Upper lobe of right lung (tissue), 1 donor: ENCODE results near the gene JADE2. TPM values are rescaled to one million over a fixed set of nuclear protein-coding genes. Genes with fewer than 3 reads are reported as not detected.
"Not testable (repeated sequence)": the region's sequence is repeated elsewhere in the genome, so short reads cannot be mapped to it uniquely, and the experiment has no call there.

Experiments
- ATAC-seq: fragments of 200-7000 bp; cut with Tn5 transposase; one replicate; pipeline ENCODE4 v1.9.1; 2020; ENCODE audit warnings: mild to moderate bottlenecking, moderate library complexity
- DNase-seq: peaks from one replicate; pipeline ENCODE4 v3.0.0-alpha.2; 2020
- H3K27ac ChIP-seq: fragments of 200-600 bp; one replicate; pipeline ENCODE4 v1.8.0; 2022
- H3K27me3 ChIP-seq: fragments of 200-600 bp; one replicate; pipeline ENCODE4 v1.8.0; 2022; ENCODE audit warnings: mild to moderate bottlenecking
- H3K36me3 ChIP-seq: fragments of 200-600 bp; one replicate; pipeline ENCODE4 v1.8.0; 2022
- H3K4me1 ChIP-seq: fragments of 200-600 bp; one replicate; pipeline ENCODE4 v1.8.0; 2022
- H3K4me3 ChIP-seq: fragments of 200-600 bp; one replicate; pipeline ENCODE4 v1.8.0; 2022; ENCODE audit warnings: mild to moderate bottlenecking
- H3K9me3 ChIP-seq: fragments of 200-600 bp; one replicate; pipeline ENCODE4 v1.8.0; 2022
- intact Hi-C: fragments of 100-400 bp; cut with DNase I; formaldehyde crosslinking; loops from one replicate; pipeline ENCODE4 v1.11.0; 2022
- total RNA-seq: library from RNA; stranded (reverse); fragmentation: NEBNext Ultra II Directional; extraction: Animal tissue kit (Norgen Biotek cat#: 25700); gene quantifications from one replicate; pipeline ENCODE4 v1.2.1, GENCODE V29; 2021
- TF ChIP-seq, protein P1 (sequence below): fragments of 200-600 bp; IDR thresholded peaks from one replicate; pipeline ENCODE4 v1.8.0; 2022; ENCODE audit warnings: antibody characterized with exemption
- donor health status: DM: no; HTN: yes; CAD: no; lungs with severe emphysema.

JADE2 gene
- total RNA-seq, 1 donor from 2014 or later, result 86.7 TPM

DNA sequence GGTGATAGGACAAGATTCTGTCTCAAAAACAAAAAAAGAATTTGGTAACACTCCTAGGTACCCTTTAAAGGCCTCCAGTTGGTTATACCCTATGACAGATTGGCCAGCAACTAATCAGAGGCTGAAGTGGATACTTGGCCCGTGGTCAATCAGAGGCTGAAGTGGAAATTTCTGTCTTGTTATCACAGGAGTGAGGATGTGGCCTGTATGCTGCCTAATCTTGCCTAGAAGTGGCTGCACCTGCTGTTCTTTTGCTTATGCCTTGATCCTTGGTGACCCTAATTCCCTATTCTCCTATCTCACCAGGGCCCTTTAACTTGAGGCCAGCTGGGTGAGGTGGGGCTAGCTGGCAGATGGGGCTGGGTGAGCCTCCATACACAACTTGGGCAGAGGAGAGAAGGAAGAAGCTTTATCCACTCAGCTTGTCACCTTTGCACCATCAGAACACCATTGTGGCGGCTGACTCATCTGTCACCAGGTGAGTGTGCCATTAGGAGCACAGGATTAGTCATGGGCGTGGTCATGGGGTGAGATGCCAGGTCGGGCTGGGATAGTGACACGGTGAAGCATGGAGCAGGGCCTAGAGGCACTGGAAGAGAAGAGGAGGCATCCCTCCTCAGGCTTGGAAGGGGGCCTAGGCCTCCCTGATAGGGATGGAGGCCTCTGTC is 65.7 kb downstream of the JADE2 start:
- intact Hi-C loops, result no loop called here
- Histone ChIP-seq H3K4me3 (no peak overlapping the region), H3K27me3 (no peaks in the 10 kb centered on the region), H3K9me3 (no peaks in the 10 kb centered on the region), H3K27ac (no peak overlapping the region), H3K36me3 (no peaks in the 10 kb centered on the region), H3K4me1 (peaks cover 5% of the 10 kb centered on the region)
- ATAC-seq (no peak), DNase-seq (no peak)
- TF ChIP-seq, protein P1, sequence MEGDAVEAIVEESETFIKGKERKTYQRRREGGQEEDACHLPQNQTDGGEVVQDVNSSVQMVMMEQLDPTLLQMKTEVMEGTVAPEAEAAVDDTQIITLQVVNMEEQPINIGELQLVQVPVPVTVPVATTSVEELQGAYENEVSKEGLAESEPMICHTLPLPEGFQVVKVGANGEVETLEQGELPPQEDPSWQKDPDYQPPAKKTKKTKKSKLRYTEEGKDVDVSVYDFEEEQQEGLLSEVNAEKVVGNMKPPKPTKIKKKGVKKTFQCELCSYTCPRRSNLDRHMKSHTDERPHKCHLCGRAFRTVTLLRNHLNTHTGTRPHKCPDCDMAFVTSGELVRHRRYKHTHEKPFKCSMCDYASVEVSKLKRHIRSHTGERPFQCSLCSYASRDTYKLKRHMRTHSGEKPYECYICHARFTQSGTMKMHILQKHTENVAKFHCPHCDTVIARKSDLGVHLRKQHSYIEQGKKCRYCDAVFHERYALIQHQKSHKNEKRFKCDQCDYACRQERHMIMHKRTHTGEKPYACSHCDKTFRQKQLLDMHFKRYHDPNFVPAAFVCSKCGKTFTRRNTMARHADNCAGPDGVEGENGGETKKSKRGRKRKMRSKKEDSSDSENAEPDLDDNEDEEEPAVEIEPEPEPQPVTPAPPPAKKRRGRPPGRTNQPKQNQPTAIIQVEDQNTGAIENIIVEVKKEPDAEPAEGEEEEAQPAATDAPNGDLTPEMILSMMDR, result no peak

DNA sequence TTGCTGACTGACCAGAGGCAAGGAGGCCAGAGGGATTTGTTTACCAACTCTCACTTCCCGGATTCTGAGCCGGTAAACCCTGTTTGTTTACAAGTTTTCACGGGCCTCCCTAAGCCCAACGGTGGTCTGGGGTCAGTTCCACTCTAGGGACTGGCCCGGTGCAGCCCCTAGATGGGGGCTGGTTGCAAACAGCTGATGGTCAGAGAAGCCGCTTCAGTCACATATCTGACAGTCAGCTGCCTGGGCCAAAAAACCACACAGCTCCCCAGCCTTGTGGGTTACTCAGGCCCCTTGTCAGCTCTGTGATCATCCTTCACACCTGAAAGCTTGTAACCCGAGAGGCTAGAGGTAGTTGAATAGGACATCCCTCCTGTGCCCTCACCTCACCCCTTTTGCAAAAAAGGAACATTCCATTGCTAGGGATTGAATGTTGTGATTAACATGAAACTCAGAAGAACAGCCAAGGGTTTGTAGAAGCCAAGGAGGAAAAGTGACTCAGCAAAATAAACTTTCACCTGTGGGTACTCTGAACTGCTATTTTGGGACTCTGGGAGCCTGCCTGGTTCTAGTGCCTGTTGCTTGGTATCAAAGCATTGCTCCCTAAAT is 66.8 kb downstream of the JADE2 start:
- Histone ChIP-seq H3K27ac (no peak overlapping the region), H3K36me3 (no peaks in the 10 kb centered on the region), H3K27me3 (no peaks in the 10 kb centered on the region), H3K4me3 (no peak overlapping the region), H3K9me3 (no peaks in the 10 kb centered on the region), H3K4me1 (no peaks in the 10 kb centered on the region)
- DNase-seq, result no peak
- TF ChIP-seq, protein P1, result no peak
- peak; percentile 64 for ATAC-seq
- intact Hi-C loops, result no loop called here

DNA sequence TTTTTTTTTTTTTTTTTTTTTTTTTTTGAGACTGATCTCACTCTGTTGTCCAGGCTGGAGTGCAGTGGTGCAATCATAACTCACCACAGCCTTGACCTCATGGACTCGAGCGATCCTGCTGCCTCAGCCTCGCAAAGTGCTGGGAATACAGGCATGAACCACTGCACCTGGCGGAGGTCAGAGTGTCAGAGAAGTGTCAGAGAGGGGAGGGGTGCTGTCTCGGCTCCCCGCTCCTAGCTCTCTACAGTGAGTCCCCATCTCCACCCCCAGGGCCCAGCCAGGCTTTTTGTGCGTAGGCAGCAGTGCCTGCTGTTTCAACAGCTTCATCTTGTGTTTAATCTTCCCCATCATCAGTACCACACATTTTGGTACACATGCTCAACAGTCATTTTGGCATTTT is 68.9 kb downstream of the JADE2 start:
- Histone ChIP-seq H3K27ac (no peak overlapping the region), H3K36me3 (no peaks in the 10 kb centered on the region), H3K27me3 (no peaks in the 10 kb centered on the region), H3K4me3 (no peak overlapping the region), H3K9me3 (no peaks in the 10 kb centered on the region), H3K4me1 (no peaks in the 10 kb centered on the region)
- ATAC-seq, result no peak
- TF ChIP-seq, protein P1, result no peak
- intact Hi-C loops, result no loop called here
- no peak for DNase-seq

DNA sequence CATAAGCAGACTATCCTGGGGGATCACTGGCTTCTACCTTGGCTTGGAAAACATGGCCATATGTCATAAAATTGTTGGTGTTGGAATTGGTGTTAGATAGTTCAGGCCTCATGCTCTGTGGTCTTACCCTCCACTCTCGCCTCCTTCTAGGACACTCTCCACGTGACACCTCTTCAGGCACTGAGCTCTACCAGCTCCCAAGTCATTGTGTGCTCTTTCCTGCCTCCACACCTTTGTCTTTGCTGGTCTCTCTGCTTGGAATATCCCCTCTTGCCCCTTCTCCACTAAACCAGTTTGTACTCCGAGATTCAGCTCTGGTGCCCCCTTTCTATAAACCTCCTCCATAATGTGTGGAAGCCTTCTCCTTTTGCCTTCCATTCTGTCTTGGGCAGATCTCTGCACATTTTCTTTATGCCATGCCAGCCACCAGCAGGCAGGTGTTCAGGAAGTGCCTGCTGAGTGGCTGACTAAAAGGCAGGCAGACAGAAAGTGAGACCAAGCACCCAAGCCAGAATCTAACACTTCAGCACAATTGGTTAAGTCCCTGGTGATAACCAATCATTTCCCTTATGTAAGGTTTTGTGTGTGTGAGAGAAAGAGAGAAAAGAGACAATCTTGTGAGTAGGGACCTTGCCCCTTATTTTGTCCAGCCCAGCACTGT is 69.5 kb downstream of the JADE2 start:
- Histone ChIP-seq H3K4me3 (no peak overlapping the region), H3K4me1 (no peaks in the 10 kb centered on the region), H3K27me3 (no peaks in the 10 kb centered on the region), H3K9me3 (no peaks in the 10 kb centered on the region), H3K36me3 (no peaks in the 10 kb centered on the region), H3K27ac (no peak overlapping the region)
- ATAC-seq (no peak), DNase-seq (no peak)
- TF ChIP-seq, protein P1, result no peak
- intact Hi-C loops, result no loop called here

DNA sequence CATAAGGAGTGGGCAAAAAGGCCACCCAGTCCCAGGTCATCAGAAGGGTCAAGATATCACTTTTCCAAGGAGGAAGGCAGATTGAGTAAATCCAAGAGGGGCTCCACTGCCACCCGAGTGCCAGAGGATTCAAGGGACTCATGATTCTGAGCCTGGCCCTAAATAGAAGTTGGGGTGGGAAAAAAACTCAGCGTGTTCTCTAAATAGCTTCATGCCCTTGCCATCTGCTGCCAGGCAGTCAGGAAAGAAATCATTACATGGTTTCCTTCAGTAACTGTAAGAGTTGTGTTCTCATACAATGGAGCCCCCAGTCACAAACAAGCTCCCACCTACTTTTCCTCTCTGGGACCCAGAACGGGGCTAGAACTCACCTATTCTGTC is 70.0 kb downstream of the JADE2 start:
- Histone ChIP-seq H3K4me3 (no peak overlapping the region), H3K9me3 (no peaks in the 10 kb centered on the region), H3K4me1 (no peaks in the 10 kb centered on the region), H3K27ac (no peak overlapping the region), H3K36me3 (no peaks in the 10 kb centered on the region), H3K27me3 (no peaks in the 10 kb centered on the region)
- TF ChIP-seq, protein P1, result no peak
- no peak for ATAC-seq
- intact Hi-C loops, result no loop called here
- no peak for DNase-seq

DNA sequence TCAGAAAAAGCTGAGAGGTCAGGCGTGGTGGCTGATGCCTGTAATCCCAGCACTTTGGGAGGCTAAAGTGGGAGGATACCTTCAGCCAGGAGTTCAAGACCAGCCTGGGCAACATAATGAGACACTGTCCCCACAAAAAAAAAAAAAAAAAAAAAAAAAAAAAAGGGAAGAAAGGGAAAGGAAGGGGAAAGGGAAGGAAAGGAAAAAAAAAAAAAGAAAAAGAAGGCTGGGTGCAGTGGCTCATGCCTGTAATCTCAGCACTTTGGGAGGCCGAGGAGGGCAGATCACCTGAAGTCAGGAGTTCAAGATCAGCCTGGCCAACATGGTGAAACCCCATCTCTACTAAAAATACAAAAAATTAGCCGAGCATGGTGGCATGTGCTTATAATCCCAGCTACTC is 74.3 kb downstream of the JADE2 start:
- H3K36me3 ChIP-seq, result peaks cover 23% of the 10 kb centered on the region
- H3K27ac ChIP-seq, H3K9me3 ChIP-seq, H3K4me3 ChIP-seq, ATAC-seq, H3K27me3 ChIP-seq, intact Hi-C loops, DNase-seq, H3K4me1 ChIP-seq: not testable (repeated sequence)
